ENCODE results near the gene KIDINS220.

The KIDINS220 gene

DNA sequence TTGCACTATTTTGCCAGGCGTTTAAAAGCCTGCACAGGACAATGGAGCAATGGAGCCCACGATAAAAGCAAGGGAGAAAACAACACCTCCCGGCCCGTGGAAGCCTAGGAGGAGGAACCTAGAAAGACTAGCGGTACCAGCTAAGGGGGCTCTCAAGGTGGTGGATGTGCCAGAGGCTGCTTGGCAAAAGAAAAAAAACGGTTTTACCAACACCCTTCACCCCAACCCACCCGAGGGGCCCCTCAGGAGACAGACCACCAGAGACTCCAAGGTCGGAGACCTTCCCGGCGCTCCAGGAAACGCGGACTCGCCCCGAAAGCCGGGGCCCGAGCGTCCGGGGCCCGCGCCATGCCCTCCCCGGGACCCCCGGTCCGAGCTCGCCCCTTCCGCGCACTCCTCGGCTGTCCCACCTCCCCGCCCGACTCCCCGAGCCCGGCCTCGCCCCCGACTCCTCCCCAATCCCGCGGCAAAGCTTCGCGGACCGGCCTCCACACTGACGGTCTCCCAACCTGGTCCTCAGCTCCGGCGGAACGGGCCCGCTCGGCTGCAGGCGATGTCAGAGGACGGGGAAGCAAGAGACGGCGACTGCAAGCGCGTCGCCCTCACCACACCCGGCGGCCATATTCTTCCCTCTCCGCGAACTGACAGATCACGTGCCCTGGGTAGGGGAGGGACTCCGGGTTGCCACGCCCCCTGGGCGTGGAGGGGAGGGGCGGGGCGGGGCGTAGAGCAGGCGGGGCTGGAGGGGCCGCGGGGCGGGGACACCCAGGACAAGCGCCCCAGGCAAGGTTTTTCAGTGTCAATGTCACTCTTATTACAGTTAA lies at the start of gene KIDINS220:
KIDINS220 (minus strand) TSS at position 643 of the 824 bp plus-strand sequence. CDS start 10,520 bp downstream, outside the sequence.
- DNase-seq (ENCODE audit: low read depth), result peak; percentile 57

- DNase-seq (ENCODE audit: low read depth), result no peak
Measured at GRCh38 chr2:8886876-8887275, 49.5 kb upstream of the KIDINS220 start.

DNA sequence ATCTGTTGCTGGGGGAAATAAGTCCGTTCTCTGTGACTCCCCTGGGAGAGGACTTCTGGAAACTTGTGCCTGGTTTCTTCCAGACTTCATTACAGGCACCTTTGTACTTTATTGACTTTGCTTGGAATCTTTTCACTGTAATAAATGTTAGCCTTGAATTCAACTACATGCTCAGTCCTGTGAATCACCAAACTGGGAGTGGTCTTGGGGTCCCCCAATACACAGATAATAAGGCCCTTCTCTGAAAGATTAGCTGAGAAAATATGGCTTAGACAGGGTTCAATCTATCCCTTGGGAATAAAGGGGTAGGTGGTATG lies 48.7 kb upstream of the KIDINS220 start:
- no peak for DNase-seq (ENCODE audit: low read depth)

DNA sequence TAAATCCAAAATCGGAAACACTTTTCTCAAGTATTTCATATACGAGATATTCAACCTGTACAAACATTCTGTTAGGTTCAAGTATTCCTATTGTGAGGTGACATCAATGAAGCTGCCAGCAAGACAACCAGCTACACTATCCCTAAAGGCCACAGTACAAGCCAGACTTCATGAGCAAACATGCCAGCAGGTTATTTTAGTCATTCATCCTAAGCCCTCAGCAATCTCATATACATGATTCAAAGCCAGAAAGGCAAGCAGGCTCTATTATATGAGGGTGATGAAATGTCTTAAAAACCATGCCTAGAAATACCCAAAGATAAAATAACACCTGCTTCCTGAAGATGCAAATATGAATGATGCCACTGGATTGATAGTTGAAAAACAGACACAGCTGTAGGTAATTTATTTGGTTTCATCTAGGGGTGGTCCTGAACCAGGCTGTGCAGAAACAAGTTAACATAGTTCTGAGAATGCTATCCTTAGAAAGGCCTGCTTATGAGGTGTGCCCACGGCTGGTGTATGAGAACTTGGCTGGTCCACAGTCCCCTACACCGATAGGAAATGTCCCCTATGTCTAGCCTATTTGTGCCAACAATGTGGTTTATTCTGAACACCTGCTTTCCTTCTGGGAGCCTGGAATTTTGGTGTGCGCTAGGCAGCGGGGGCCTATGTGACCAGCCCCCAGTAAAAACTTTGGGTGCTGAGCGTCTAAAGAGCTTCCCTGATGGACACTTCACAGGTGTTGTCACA lies 48.2 kb upstream of the KIDINS220 start:
- no peak for DNase-seq (ENCODE audit: low read depth)

- no peak for DNase-seq (ENCODE audit: low read depth)
Measured at GRCh38 chr2:8884812-8885211, 47.4 kb upstream of the KIDINS220 start.

GRCh38 chr2:8882094-8882493 lies 44.7 kb upstream of the KIDINS220 start:
- no peak for DNase-seq (ENCODE audit: low read depth)

DNA sequence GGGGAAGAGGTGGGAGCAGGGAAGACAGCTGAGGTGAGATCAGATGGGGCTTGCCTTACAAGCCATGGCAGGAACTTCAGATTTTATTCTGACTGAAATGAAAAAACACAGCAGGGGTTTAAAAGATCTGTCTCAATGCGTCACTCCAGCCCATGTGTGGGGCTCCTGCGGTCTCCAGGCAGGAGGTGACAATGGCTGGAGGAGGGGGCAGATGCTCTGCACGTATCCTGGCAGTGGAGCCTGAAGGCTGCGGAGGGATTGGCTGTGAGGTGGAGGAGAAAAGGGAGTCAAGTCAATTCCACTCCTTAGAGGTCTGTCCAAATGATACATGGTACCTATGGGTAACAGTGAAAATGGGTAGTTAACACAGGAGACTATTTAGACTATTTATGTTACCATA lies 40.5 kb upstream of the KIDINS220 start:
- DNase-seq (ENCODE audit: low read depth), result no peak

- no peak for DNase-seq (ENCODE audit: low read depth)
Measured at GRCh38 chr2:8877332-8877731, 39.9 kb upstream of the KIDINS220 start.

- DNase-seq (ENCODE audit: low read depth), result no peak
Measured at GRCh38 chr2:8876628-8877027, 39.2 kb upstream of the KIDINS220 start.

DNA sequence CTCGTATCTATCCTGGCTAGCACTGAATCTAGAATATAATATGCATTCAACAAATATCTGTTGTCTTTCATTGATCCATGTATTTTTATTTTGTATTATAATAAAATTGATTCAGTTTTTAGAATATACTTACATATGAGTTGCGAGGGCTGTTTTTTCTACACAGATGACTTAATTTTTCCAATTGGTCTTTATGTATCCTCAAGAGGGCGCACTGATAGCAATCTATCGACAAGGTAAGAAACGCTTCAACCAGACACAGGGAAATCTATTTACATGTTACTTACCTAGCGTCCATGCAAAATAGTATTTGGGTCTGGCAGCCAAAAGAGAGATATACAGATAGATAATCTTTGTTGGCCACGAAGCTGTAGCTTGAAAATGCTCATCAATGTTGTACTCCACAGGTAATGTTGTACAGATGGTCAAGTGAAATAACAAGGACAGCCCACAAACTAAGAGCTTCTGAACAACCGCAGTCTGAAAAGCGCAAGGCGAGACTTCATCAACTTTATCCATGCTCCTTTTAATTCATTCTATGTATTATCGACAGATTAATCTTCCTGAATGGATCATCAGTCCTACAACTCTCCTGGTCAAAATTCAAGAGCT lies 35.5 kb upstream of the KIDINS220 start:
- no peak for DNase-seq (ENCODE audit: low read depth)

DNA sequence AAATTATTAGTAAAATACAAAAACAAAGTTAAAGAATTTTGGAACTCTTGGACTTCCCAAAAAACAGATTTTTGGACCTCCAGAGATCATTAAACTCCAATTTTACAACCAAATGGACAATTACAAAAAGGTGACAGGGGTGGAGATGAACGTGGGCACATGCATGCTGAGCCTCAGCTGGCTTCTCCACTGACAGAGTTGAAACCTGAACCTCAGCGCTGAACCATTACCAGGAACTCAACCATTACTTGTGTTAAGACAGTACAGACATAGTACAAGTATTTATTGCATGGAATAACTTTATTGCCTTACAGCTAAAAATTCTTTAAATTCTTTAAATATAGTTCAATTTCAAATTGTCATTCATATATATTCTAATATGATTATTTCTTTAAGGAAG lies 33.0 kb upstream of the KIDINS220 start:
- no peak for DNase-seq (ENCODE audit: low read depth)

- no peak for DNase-seq (ENCODE audit: low read depth)
Measured at GRCh38 chr2:8867363-8867762, 29.9 kb upstream of the KIDINS220 start.

DNA sequence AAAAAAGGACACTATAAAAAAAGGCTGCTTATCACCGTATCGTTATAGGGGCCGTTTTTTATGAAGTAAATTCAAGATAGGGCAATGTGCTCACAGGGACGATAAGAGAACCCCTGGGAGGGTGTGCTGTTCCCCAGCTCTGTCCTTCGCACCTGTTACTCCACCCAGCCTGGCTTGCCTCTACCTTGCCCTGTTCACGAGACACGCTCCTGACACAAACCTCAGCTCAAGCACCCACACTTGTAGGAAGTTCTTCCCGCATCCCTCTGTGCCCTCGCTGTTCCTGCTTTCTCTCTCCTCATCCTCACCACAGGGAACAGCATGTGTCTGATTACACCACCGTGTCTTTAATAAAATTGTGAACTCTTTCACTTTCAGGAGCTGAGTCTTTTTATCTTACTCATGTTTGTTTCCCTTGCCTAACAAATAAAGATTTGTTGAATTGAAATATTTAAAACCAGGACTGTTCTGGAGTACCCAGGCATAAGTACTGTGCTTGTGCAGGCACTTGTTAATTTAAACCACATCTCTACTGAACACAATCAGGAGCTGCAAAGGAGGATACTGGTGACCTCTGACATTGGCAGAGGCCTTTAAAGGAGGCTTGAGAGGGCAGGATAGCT lies 26.0 kb upstream of the KIDINS220 start:
- DNase-seq (ENCODE audit: low read depth), result no peak

DNA sequence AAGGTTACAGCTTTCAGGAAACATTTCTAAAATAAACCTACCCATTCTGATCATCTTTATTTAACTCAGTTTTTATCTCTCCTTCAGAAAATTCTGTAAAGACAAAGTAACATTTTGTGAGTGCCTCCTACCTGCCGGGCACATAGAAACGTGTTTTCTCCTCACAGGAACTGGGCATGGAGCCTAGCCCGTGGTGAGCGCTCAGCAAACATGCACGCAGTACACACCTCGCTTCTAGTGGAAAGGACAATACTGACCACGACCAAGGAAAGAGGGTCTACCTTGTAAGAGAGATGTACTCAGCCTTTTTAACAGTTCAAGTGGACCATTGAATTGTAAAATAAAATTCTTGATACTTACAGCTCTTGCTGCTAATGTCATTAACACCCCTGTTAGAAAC lies 24.8 kb upstream of the KIDINS220 start:
- no peak for DNase-seq (ENCODE audit: low read depth)

DNA sequence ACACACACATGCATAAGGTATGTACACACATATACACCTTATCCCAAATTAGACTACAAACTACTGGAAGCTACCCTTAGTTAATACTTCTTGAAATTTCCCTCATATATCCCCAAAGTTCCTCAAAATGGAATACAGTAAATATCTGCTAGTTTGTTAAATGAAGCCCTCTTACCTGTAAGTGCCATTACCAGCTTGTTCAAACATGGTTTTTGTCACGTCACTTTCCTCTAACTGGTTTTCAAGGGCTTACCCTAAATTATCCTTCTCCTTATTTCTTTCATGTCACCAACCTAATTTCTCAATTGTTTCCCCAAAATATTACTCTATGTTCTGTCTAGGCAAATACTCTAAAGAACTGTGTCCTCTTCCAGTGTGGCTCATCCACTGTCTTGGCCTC lies 24.4 kb upstream of the KIDINS220 start:
- no peak for DNase-seq (ENCODE audit: low read depth)

DNA sequence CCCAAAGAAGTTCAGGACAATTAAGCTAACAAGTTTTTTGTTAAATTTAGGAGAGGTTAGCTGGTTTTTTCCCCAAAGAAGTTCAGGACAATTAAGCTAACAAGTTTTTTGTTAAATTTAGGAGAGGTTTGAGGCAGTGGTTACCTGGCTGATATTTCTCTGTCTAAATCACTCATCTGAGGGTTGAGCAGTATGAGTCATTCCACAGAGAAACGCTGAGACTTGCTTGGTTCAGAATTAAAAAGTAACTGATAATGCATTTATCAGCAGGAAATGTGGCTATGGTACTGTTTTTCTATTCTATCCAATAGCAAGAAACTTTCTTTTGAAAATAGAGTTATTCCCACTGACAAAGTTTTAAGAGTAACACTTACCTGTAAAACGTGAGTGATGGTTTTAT lies 22.8 kb upstream of the KIDINS220 start:
- DNase-seq (ENCODE audit: low read depth), result no peak

GRCh38 chr2:8858910-8859309 lies 21.5 kb upstream of the KIDINS220 start:
- no peak for DNase-seq (ENCODE audit: low read depth)

- no peak for DNase-seq (ENCODE audit: low read depth)
Measured at GRCh38 chr2:8858264-8858663, 20.9 kb upstream of the KIDINS220 start.

DNA sequence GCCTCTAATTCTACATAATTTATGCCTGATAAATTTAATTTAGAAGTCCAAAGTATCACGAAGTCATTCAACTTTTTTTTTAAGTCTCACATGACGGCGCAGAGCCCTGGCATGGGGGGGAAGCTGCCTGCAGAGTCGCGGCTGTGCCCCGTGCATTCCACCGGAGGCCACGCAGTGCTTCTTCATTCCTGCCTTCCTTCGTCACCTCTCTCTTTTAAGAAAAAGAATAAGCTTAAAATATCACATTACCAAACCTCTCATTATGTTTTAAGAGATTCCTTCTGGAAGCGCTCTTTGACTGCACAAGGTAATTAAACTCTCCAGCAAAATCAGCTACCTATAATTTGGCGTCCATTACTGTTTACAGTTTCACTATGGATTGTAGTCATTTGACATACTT lies 20.3 kb upstream of the KIDINS220 start:
- DNase-seq (ENCODE audit: low read depth), result no peak

GRCh38 chr2:8856176-8856575 lies 18.8 kb upstream of the KIDINS220 start:
- no peak for DNase-seq (ENCODE audit: low read depth)

GRCh38 chr2:8855010-8855409 lies 17.6 kb upstream of the KIDINS220 start:
- DNase-seq (ENCODE audit: low read depth), result no peak

GRCh38 chr2:8853426-8853825 lies 16.0 kb upstream of the KIDINS220 start:
- DNase-seq (ENCODE audit: low read depth), result no peak
